PC-3 (cell line): ENCODE results near the gene HDAC9. TPM values are rescaled to one million over a fixed set of nuclear protein-coding genes. Genes with fewer than 3 reads are reported as not detected.

Experiments used
- ATAC-seq: fragments of 200-7000 bp; cut with Tn5 transposase; 2 replicates; pipeline ENCODE4 v1.9.1; 2020; ENCODE audit warnings: mild to moderate bottlenecking, moderate library complexity
- BruUV-seq: library from RNA; stranded (reverse); fragments of 400-500 nt; replicated peaks from 2 replicates; lab custom pipeline; 2021; lab: Mats Ljungman, UMichigan
- CTCF ChIA-PET: fragments of 300-600 bp; sonication (Branson Sonifier 250); formaldehyde crosslinking; loops from one replicate; lab custom pipeline; 2022; ENCODE audit warnings: antibody characterized with exemption; lab: Charles Lee
- POLR2A ChIA-PET: fragments of 300-600 bp; sonication (Branson Sonifier 250); formaldehyde crosslinking; loops from one replicate; lab custom pipeline; 2022; ENCODE audit warnings: antibody characterized with exemption; ENCODE audit not compliant: unreplicated experiment; lab: Charles Lee
- DNase-seq: peaks from one replicate; pipeline ENCODE4 v3.0.0-alpha.2; 2015
- H2AFZ ChIP-seq: fragments of 300-600 bp; sonication (generic); 2 replicates; pipeline ENCODE4 v1.6.0; 2016; ENCODE audit warnings: antibody characterized with exemption, low read length
- H3F3A ChIP-seq: fragments of 300-600 bp; sonication (generic); one replicate; pipeline ENCODE4 v1.6.0; 2017; ENCODE audit warnings: antibody characterized with exemption, low read length, control low read depth, mild to moderate bottlenecking; ENCODE audit not compliant: unreplicated experiment
- H3K27ac ChIP-seq: fragments of 300-600 bp; sonication (generic); 2 replicates; pipeline ENCODE4 v1.5.1; 2016; ENCODE audit warnings: mild to moderate bottlenecking, low read length
- H3K27me3 ChIP-seq: fragments of 300-600 bp; sonication (generic); 2 replicates; pipeline ENCODE4 v1.6.1; 2016; ENCODE audit warnings: low read length, mixed read lengths
- H3K36me3 ChIP-seq: fragments of 300-600 bp; sonication (generic); 2 replicates; pipeline ENCODE4 v1.6.1; 2016; ENCODE audit warnings: low read depth, mixed run types, low read length, mixed read lengths
- H3K4me1 ChIP-seq: fragments of 300-600 bp; sonication (generic); 2 replicates; pipeline ENCODE4 v1.5.1; 2016; ENCODE audit warnings: low read length; ENCODE audit not compliant: insufficient read depth
- H3K4me2 ChIP-seq: fragments of 300-600 bp; sonication (generic); 2 replicates; pipeline ENCODE4 v1.6.0; 2016; ENCODE audit warnings: low read length
- H3K4me3 ChIP-seq: fragments of 300-600 bp; sonication (generic); 2 replicates; pipeline ENCODE4 v1.5.1; 2016; ENCODE audit warnings: mild to moderate bottlenecking, low read length, mixed read lengths
- H3K79me2 ChIP-seq: fragments of 300-600 bp; sonication (generic); 2 replicates; pipeline ENCODE4 v1.6.1; 2017; ENCODE audit warnings: low read length, mixed read lengths
- H3K9ac ChIP-seq: fragments of 300-600 bp; sonication (generic); 2 replicates; pipeline ENCODE4 v1.6.0; 2016; ENCODE audit warnings: mild to moderate bottlenecking, low read length
- H3K9me2 ChIP-seq: fragments of 300-600 bp; sonication (generic); replicated peaks from 2 replicates; pipeline ENCODE4 v1.6.1; 2016; ENCODE audit warnings: mixed run types, low read length, mixed read lengths
- H3K9me3 ChIP-seq: fragments of 300-600 bp; sonication (generic); 2 replicates; pipeline ENCODE4 v1.6.1; 2016; ENCODE audit warnings: low read length, mixed read lengths
- H4K20me1 ChIP-seq: fragments of 300-600 bp; sonication (generic); 2 replicates; pipeline ENCODE4 v1.6.1; 2016; ENCODE audit warnings: low read length, mixed read lengths
- EZH2 ChIP-seq: fragments of 300-600 bp; sonication (generic); IDR thresholded peaks from one replicate; pipeline ENCODE4 v1.6.1; 2017; ENCODE audit warnings: antibody characterized with exemption, mild to moderate bottlenecking, low read length; ENCODE audit not compliant: unreplicated experiment
- EZH2phosphoT487 ChIP-seq: fragments of 300-600 bp; sonication (generic); IDR thresholded peaks from 2 replicates; pipeline ENCODE4 v1.6.1; 2018; ENCODE audit warnings: mild to moderate bottlenecking, antibody characterized with exemption, low read length, borderline replicate concordance
- intact Hi-C: fragments of 100-400 bp; cut with micrococcal nuclease; formaldehyde crosslinking; loops from 2 replicates; pipeline ENCODE4 v1.9.0; 2023
- total RNA-seq: library from RNA; depleted of rRNA; stranded (reverse); fragments of >200 nt; gene quantifications from 2 replicates; pipeline ENCODE4 v1.2.3, GENCODE V29; 2014
- TF ChIP-seq, protein P1 (sequence below): fragments of 300-600 bp; sonication (generic); conservative IDR thresholded peaks from 2 replicates; pipeline ENCODE4 v1.5.1; 2017; ENCODE audit warnings: antibody characterized with exemption, low read depth, mild to moderate bottlenecking, low read length

Gene HDAC9
- total RNA-seq, 1 experiment from 2014 or later, result 7.8 TPM

DNA sequence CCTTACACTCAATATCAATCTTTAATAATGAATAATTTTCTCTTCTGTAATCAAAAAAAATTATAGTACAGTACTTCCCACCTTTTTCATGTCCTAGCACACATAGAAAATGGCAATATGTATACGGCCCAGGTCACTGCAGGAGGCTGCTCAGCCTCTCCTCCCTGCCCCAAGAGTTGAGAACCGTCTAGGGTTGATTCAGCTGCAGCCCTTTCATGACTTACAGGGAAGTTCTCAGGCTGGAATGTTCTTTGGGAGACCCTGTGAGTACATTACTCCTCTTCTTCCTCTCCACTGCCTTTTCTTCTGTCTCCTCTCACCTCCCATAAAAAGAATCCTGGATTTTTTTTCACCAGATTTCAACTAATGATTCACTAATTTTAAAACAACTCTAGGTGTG lies 180.0 kb downstream of the HDAC9 start:
- ATAC-seq (no peak), DNase-seq (no peak)
- TF ChIP-seq, protein P1, sequence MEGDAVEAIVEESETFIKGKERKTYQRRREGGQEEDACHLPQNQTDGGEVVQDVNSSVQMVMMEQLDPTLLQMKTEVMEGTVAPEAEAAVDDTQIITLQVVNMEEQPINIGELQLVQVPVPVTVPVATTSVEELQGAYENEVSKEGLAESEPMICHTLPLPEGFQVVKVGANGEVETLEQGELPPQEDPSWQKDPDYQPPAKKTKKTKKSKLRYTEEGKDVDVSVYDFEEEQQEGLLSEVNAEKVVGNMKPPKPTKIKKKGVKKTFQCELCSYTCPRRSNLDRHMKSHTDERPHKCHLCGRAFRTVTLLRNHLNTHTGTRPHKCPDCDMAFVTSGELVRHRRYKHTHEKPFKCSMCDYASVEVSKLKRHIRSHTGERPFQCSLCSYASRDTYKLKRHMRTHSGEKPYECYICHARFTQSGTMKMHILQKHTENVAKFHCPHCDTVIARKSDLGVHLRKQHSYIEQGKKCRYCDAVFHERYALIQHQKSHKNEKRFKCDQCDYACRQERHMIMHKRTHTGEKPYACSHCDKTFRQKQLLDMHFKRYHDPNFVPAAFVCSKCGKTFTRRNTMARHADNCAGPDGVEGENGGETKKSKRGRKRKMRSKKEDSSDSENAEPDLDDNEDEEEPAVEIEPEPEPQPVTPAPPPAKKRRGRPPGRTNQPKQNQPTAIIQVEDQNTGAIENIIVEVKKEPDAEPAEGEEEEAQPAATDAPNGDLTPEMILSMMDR, result no peak
- TF ChIP-seq EZH2phosphoT487 (no peak), EZH2 (no peak)
- no peaks in the 10 kb centered on the region for H3K79me2 ChIP-seq
- no peaks in the 10 kb centered on the region for H3K36me3 ChIP-seq
- no peak overlapping the region for H3K4me3 ChIP-seq
- H3K9ac ChIP-seq, result no peak overlapping the region
- H4K20me1 ChIP-seq, result no peaks in the 10 kb centered on the region
- CTCF ChIA-PET, result no interaction called here
- no peaks in the 10 kb centered on the region for H3F3A ChIP-seq
- H3K9me3 ChIP-seq, result no peaks in the 10 kb centered on the region
- no TSS peak for BruUV-seq
- intact Hi-C loops, result no loop called here
- H3K27ac ChIP-seq, result no peak overlapping the region
- H2AFZ ChIP-seq, result no peak overlapping the region
- H3K9me2 ChIP-seq, result no peaks in the 10 kb centered on the region
- H3K4me1 ChIP-seq, result peaks cover 16% of the 10 kb centered on the region
- POLR2A ChIA-PET, result no interaction called here
- no peaks in the 10 kb centered on the region for H3K27me3 ChIP-seq
- no peak overlapping the region for H3K4me2 ChIP-seq

DNA sequence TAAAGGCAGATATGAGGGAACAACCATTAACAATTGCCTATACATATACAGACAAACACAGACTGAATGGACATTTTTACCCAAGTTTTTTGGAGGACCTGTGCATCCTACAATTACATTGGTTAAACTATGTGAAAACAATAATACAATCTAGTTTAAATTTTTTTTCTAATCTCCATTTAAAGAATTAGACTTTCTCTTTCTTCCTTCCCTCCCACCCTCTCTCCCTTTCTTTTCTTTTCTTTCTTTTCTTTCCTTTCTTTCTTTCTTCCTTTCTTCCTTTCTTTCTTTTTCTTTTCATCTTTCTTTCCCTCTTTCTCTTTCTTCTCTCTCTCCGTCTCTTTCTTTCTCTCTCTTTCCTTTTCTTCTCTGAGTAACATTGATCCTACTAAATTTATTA lies 183.7 kb downstream of the HDAC9 start:
- no peaks in the 10 kb centered on the region for H4K20me1 ChIP-seq
- no peaks in the 10 kb centered on the region for H3F3A ChIP-seq
- no TSS peak for BruUV-seq
- CTCF ChIA-PET, result no interaction called here
- DNase-seq (no peak), ATAC-seq (no peak)
- no peak overlapping the region for H3K27ac ChIP-seq
- peaks cover 3% of the 10 kb centered on the region; the same call in 1 of the 2 replicates for H3K4me1 ChIP-seq
- POLR2A ChIA-PET, result no interaction called here
- no peaks in the 10 kb centered on the region for H3K9me2 ChIP-seq
- H3K79me2 ChIP-seq, result no peaks in the 10 kb centered on the region
- no peaks in the 10 kb centered on the region for H3K9me3 ChIP-seq
- H2AFZ ChIP-seq, result no peak overlapping the region
- TF ChIP-seq EZH2 (no peak), EZH2phosphoT487 (no peak)
- TF ChIP-seq, protein P1, result no peak
- H3K27me3 ChIP-seq, result no peaks in the 10 kb centered on the region
- intact Hi-C loops, result no loop called here
- H3K9ac ChIP-seq, result no peak overlapping the region
- no peaks in the 10 kb centered on the region for H3K36me3 ChIP-seq
- no peak overlapping the region for H3K4me3 ChIP-seq
- no peak overlapping the region for H3K4me2 ChIP-seq

GRCh38 chr7:18680576-18680975 lies 185.0 kb downstream of the HDAC9 start:
- BruUV-seq, result no TSS peak
- no peak overlapping the region for H3K9ac ChIP-seq
- no peak overlapping the region for H3K4me3 ChIP-seq
- no peaks in the 10 kb centered on the region for H3K27me3 ChIP-seq
- H3K9me3 ChIP-seq, result no peaks in the 10 kb centered on the region
- H3K4me1 ChIP-seq, result peaks cover 4% of the 10 kb centered on the region; the same call in 1 of the 2 replicates
- H3F3A ChIP-seq, result no peaks in the 10 kb centered on the region
- ATAC-seq, result no peak
- H3K9me2 ChIP-seq, result no peaks in the 10 kb centered on the region
- ChIA-PET POLR2A (interaction anchor here (0.7 kb wide), 1 partner anchor 1121 kb away, joined by 3 read pairs; no protein-coding TSS in a partner anchor), CTCF (no interaction called here)
- intact Hi-C loops, result no loop called here
- no peak for DNase-seq
- H3K27ac ChIP-seq, result no peak overlapping the region
- no peak overlapping the region for H2AFZ ChIP-seq
- TF ChIP-seq EZH2phosphoT487, result no peak
- TF ChIP-seq, protein P1, result no peak
- TF ChIP-seq EZH2, result no peak
- no peaks in the 10 kb centered on the region for H3K79me2 ChIP-seq
- no peaks in the 10 kb centered on the region for H3K36me3 ChIP-seq
- H4K20me1 ChIP-seq, result no peaks in the 10 kb centered on the region
- H3K4me2 ChIP-seq, result no peak overlapping the region
